GM19455 (cell line): ENCODE results near the gene MYCBP2.
"Not testable (repeated sequence)": the region's sequence is repeated elsewhere in the genome, so short reads cannot be mapped to it uniquely, and the experiment has no call there.

ENCODE experiments used
- ATAC-seq: cut with Tn5 transposase; IDR thresholded peaks from one replicate; pipeline ENCODE4 v1.9.1; 2021; ENCODE audit not compliant: unreplicated experiment

The MYCBP2 gene

DNA sequence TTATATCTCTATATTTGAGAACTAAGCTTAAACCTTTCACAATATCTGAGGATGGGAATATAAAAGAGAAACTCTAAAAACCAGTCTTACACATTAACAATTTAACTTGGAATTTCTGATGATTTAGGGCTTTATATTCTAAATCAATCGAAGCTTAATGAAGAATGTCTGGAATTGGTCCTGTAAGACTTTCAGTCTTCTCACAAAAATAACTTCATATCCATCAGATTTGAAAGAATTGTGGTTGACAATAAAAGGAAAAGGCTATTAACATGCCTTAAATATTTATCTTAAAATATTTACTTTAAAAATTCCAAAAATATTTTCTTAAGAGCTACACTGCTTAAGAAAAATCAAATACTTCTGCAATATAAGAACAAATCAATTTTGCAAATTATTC lies 27.3 kb downstream of the MYCBP2 start:
- no peak for ATAC-seq

DNA sequence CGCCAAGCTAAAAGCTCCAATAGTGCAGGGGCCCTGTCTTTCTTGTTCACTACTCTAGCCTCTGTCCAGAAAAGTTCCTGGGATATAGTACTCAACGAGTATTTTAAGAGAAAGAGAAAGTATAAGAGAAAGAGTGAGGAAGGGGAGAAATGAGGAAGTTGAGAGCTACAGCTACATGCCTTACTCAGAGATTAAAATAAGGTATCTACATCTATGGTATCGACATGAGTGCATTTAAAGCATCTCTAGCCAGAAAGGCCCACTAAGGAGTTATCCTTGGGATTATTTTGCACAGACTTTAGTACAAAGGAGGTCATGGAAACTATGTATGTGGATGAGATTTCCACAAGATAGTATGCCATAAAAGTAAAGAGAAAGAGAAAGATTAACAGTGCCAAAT lies 28.5 kb downstream of the MYCBP2 start:
- ATAC-seq: peak; percentile 60

DNA sequence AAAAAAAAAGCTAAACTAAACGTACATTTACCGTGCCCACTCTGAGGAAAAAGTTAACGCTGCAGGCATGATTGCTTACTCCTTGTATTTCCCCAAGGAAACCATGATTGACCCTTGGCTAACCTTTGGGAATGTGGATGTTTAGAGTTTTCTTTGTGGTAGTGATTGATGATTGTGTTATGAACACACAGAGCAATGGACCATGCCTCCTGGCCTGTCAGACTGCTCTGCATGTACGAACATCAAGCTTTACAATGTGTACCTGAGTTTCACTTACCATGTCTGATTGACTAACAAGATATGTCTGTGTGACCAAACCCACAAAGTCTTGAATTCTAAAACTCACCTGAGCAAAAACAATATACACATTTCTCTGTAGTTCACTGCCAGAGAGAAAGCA lies 35.1 kb downstream of the MYCBP2 start:
- ATAC-seq: no peak

DNA sequence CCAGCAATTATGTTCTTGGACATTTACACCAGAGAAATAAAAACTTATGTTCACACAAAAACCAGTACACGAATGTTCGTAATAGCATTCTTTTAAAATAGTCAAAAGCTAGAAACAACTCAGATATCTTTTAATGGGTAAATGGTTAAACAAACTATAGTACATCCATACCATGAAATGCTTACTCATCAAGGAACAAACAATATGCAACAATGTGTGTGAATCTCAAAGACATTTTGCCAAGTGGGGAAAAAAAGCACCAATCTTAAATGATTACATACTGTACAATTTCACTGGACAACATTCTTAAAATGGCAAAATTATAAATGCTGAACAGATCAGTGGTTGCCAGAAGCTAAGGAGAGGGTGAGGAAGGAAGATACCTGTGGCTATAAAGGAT lies 36.6 kb downstream of the MYCBP2 start:
- no peak for ATAC-seq

DNA sequence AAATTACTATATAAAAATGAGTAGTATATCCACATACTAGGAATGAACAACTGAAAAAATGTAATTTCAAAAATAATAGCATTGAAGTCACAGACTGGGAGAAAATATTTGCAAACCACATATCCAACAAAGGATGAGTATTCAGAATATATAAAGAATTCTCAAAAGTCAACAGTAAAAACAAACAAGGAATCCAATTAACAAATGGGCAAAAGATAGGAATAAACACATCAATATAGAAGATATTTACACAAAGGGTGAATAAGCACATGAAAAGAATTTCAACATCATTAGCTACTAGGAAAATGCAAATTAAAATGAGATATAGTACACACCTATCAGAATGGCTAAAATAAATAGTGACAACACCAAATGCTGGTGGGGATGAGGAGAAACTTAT lies 37.0 kb downstream of the MYCBP2 start:
- ATAC-seq: no peak

DNA sequence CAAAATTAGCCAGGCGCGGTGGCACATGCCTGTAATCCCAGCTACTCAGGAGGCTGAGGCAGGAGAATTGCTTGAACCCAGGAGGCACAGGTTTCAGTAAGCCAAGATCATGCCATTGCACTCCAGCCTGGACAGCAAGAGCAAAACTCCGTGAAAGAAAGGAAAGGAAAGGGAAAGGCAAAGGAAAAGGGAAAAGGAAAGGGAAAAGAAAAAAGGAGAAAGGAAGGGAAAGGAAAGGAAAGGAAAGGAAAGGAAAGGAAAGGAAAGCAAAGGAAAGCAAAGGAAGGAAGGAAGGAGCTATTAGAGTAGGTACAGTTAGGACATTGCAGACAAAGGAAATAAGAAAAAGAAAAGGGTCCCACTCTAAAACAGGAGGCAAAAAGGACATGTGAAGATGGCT lies 41.3 kb downstream of the MYCBP2 start:
- not testable (repeated sequence) for ATAC-seq

DNA sequence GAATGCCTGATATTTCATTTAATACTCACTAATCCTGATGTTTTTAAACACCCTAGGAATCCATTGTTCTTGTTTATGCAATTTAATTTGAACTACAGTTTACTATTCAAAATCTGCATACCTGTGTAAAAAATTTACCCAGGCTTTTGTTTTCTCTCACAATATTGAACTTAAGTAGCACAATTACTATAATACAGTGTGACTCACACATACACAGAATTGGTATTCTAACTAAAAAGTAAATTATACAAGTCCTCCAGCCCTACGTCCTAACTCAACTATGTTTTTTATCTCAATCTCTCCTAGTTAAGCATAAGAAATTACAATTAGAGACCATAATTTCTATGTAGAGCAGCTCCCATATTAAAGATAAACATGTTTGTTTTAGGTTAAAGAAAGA lies 41.8 kb downstream of the MYCBP2 start:
- ATAC-seq: no peak

DNA sequence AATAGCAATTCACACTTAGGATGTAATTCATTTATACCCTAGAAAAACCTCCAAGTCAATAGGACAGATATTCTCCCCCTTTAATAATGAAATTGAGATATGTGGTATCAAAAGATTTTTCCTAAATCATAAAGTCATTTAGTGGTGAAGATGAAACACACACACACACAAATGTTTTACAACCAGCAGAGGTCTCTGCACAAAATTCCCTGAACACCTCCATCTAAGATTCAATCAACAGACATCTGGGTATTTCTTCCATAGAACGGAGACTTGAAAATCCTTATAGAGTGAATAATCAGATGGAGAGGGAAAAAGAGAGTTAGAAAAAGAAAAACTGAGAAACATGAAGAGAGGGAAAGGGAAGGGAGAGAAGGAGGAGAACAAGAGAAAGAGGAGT lies 52.8 kb downstream of the MYCBP2 start:
- no peak for ATAC-seq

DNA sequence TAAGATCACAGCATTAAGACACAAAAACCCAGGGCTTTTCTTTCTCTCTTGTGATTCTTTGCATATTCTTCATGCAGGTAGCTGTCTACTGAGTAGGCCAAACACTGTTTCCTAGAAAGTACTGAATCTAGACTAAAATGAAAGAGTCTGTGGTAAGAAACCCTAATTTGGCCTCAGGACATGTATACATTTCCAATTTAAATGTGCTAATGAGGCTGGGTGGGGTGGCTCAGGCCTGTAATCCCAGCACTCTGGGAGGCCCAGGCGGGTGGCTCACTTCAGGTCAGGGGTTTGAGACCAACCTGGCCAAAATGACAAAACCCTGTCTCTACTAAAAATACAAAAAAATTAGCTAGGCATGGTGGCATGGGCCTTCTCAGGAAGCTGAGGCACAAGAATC lies 57.8 kb downstream of the MYCBP2 start:
- no peak for ATAC-seq

DNA sequence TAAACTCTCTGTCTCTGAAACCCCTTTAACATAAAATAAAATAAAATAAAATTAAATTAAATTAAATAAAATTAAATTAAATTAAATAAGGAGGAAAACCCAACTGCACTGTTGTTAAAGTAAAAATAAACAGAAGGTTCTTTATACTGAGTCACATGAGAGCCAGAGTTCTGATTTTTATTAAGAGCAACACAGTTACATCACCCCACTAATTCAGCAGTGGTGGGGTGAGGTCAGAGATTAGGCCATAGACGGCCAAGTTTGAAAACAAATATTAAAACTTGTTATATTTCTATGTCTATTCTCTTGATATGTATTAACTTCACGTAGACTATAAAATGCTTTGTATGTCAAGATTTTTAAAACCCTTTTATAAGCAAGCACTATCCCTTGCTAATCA lies 59.5 kb downstream of the MYCBP2 start:
- no peak for ATAC-seq

DNA sequence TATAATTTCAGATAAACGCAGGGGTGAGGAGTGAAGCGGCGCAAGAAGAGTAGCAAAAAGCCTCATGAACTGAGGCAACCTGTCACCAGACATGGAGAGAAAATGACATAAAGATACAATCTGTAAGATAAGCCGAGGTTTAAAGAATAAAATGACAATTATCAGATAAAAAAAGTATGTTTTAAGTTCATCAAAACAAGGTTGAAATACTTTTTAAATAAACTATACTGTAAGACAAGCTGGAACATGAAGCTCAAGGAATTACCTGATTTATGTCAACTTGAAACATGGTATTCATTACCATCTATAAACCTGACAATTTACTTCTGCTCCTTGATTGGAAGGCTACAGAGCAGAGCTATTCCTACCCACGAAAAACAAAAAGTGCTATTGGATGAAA lies 61.6 kb downstream of the MYCBP2 start:
- no peak for ATAC-seq

DNA sequence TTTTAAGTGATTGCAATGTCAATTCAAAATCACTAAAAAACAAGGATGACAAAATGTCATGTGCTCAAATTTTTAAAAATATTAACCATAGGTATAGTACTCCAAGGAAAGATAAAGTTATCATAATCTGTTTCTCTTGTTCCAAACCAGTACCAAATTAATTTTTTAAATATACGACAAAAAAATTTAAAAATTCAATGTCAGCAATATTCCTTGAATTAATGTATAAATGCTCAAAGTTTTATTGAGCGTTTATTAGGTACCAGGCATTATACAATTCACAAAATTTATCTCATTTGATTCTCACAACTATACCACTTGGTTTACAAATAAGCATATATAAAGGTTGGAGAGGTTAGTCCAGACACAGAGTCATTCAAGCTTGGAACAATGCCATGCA lies 64.7 kb downstream of the MYCBP2 start:
- ATAC-seq: no peak

DNA sequence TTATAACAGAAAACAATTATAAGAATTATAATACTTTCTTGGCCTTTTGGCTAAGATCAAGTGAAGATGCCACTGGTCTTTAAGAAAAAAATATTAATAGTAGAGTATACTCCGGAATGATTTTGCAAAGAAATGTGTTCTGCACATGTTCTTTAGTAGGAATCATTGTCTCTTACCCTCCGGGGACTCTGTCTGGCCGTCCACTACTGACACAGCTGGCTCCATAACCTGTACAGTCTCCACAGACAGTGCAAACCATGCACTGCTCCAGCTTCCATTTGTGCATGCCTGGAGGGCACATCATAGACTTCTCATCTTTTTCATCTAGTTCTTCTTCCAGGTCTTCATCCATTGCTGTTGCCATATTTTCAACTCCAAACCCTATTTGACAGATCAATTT lies 75.9 kb downstream of the MYCBP2 start:
- no peak for ATAC-seq

DNA sequence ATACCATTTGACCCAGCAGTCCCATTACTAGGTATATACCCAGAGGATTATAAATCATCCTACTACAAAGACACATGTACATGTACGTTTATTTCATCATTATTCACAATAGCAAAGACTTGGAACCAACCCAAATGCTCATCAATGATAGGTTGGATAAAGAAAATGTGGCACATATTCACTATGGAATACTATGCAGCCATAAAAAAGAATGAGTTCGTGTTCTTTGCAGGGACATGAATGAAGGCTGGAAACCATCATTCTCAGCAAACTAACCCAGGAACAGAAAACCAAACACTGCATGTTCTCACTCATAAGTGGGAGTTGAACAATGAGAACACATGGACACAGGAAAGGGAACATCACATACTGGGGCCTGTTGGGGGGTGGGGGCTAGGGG lies 81.7 kb downstream of the MYCBP2 start:
- ATAC-seq: not testable (repeated sequence)

DNA sequence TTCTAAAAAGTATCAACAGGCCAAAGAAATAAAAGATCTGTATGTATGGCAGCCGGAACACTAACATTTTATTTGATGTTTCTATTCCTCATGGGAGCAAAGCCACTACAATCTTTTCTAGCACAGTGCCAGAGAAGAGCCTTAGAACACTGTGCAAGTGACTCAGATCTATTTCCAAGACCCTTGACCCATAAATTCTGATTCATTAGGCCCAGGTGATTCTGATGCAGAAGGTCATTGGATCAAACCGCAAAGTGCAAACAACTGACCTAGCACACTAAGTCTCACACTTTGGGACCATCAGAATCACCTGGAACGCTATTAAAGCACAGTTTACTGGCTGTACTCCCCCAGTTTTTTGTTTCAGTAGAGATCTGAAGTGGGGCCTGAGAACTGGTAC lies 87.6 kb downstream of the MYCBP2 start:
- ATAC-seq: no peak

DNA sequence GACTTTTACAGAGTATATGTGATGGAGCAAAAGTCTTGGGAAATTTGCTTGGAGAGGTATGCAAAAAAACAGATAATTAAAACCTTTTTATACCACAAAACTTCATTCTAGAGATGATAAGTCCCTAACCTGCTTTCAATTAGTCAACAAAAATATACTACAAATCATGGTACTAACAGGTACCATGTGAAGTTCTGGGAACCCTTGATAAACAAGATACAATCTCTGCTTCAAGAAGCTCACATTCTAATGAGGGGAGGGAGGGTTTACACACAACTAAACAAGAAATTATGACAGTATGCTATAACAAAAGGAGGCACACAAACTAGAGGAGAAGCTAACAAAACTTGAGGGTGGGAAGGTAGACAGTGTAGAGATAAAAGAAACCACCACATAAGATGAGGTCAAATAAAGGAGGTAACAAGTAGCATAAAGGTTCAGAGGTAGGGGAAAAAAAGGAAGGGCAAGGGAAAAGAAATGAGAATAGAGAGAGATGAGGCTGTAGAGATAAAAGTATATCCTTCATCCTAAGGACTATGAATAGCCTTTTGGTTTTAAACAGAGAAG lies 91.4 kb downstream of the MYCBP2 start:
- no peak for ATAC-seq

DNA sequence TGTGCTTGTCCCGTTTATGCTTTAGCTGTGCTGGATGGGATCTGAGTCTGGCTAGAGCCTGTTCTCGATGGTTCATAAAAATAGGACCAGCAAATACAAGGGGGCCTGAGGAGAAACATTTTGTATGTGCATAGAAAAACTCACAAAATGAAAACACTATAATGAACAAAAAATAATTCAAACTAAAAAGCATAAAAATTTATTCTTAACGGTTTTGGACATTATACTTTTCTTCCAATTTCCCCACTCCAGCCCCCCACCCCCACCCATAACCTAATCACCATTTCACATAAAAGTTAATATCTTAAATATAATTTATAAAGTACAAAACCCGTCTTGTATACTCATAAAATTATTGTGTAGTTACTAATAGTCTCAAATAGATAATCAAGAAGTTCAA lies 93.7 kb downstream of the MYCBP2 start:
- ATAC-seq: no peak

DNA sequence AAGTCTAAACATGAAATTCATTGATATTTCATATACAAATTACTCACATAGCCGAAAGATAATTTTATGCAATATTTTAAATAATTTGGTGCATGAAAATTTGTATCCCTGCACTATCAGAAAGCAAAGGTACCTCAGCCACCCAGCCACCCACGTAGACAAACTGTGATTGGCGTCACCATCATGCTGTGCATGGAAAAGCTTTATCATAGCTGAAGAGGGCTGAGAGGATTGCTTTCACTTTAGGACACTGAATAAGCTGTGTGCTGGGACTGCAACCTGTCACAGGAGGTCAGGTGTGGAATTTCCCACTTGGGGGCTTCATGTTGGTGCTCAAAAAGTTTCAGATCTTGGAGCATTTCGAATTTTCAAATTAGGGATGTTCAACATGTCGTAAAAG lies 96.3 kb downstream of the MYCBP2 start:
- ATAC-seq: no peak

DNA sequence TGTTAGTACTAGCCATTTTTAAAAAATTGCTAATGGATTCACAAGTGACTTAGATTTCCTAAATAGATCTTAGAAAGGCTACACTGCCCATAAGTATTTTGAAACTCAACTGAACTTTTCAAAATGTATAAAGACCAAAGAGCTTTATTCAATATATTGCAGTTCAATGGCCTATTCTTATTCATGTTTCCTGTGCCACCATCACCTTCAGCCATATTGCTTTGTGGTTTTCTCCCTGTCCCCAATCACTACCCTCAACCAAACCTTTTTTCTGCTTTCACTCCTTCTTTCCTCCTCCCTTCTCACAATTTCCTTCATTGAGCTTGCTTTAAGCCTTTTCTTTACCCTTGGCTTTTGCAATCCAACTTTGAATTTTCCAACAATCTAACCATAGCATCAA lies 100.9 kb downstream of the MYCBP2 start:
- ATAC-seq: no peak

DNA sequence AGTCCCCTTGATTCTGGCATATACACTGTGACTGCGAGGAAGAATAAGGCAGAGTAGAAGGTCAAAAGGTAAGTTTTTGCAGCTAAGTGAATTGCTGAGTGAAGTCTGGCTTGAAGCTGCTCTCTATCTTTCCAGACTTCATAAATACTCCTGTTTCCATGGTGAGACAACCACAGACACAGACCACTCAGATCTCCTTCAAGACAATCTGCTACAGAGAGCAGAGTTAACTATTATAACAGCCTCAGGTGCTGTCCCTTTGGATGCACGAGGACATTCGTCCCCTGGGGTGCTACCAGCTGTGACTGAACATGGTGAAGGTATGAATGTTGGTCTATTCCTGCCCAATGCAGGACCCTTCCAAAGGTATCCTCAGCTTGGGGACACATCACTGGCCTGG lies 104.0 kb downstream of the MYCBP2 start:
- no peak for ATAC-seq

DNA sequence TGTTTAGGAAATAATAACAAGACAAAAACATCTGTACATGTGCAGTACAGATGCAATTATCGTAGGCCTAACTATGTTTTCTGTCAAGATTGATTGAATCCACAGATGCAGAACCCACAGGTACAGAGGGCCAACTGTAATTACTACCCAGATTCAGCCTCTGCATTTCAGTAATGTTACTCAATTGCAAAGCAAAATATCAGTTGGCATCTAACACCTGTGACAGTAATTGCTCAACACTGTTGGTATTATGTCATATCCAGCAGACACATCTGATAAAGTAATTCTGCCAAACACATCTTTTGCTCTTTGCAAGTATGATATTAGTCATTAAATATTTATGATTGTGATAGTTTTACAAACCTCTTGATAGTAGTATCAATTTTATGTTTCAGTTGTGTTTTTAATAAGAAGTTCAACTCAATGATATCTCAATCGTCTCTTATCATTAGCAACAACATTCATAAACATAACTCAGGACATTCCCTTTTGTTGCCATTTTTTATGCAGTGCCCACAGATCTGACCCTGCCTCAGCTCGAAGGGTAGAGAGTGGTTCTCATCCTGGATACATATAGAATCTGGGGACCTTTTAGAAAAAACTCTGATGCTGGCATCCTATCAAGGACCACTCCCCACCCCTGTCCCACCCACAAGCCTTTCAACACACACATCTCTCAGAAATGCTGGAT lies 104.7 kb downstream of the MYCBP2 start:
- no peak for ATAC-seq

DNA sequence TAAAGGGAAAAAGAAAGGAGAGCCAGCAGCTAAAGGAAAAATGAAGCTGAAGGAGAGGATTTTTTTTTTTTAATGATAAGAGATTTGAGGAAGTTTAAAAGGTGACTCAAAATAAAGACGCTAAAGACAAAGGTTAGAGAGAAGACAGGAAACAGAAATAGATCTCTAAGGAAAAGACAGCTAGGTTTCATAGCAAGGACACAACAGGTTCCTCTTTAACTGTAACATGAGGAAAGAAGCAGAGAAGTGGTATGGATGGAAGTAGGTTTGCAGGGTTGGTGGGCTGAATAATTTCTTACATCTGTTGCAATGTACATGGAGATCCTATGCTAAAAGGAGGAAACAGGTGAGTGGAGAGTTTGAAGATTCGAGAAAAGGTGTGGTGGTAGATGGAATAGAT lies 107.5 kb downstream of the MYCBP2 start:
- no peak for ATAC-seq

DNA sequence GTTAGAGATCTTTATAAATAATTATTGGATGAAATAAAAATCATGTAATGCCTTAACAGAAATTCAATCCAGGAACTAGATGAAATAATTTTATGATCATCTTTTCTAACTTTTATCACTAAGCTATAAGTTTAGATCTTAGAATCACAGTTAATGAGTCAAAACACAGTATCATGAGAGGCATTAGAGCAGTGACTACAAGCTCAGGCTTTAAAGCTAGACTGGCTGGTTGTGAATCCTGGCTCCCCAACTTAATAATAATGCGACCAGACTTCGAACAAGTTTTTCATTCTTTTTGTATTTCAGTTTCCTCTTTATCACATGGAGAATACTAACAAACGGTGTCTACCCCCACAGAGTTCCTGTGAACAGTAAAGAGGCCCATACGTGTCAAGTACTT lies 108.6 kb downstream of the MYCBP2 start:
- ATAC-seq: no peak
